GM18520 (cell line): Measurements from ENCODE around the gene WT1.

Experiments
- ATAC-seq: cut with Tn5 transposase; IDR thresholded peaks from one replicate; pipeline ENCODE4 v1.9.1; 2021; ENCODE audit not compliant: unreplicated experiment

Gene WT1

GRCh38 chr11:32425761-32426160 lies 9.6 kb downstream of the WT1 start:
- ATAC-seq, result no peak

- ATAC-seq, result no peak
Measured at GRCh38 chr11:32422545-32422944, 12.8 kb downstream of the WT1 start.

DNA sequence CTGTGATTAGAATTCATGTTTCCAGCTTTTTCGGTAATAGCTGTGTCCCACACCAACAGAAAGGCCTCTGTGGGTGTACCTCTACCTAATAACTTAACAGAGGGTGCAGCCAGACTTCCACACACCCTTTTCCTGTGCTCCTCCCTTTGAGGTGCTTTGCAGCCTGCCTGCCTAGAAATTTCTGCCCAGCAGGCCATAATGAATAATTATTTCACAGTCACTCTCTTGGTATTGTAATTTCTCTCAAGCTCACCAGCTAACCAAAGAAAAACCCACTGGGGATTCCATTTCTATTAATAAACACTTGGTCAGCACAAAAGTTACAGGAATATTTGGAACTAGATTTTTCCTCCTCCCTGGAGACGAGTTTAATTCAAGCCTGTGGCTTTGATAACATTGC lies 13.3 kb downstream of the WT1 start:
- ATAC-seq, result no peak

DNA sequence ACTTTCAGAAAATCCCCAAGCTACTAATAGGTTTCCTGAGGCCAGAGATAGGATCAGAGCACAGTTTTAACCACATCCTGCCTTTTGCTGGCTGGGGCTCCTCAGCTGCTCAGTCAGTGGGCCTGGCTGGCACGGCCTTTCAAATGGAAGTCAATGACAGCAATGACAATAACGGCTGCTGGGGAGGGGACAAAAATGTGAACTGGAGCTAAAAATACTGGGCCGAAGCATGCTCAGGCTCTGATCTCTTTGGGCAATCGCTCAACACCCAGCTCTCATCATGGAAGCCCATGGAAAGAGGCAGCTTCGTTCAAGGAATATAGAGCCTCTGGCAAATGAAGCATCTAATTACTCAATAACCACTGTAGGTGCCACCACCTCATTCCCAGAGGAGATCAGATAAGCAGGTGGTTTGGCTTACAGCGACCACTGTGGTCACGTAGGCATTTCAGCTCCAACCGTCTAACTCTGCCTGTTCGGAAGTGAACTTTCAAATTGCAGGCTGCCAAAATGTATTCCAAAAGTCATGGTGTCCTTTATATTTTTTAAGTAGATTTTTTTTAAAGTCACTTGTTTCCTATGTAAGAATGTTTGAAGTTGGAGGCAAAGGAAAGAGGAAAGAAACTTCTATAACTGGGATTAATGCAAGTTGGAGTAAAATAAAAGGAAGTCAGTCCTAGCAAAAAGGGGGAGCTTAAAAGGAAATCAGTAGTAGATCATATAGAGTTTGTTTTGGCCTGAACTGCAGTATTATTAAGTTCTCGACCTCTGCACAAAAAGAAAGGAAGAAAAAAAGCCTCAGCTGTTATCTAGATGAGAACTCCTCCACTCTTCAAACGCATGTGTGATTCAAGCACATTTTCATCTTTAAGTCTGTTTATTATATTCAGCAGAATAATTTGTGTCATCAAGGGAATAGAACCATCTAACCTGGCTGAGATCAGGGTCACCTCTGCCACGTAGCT lies 14.1 kb downstream of the WT1 start:
- ATAC-seq, result peak; percentile 67

- no peak for ATAC-seq
Measured at GRCh38 chr11:32420139-32420538, 15.2 kb downstream of the WT1 start.

DNA sequence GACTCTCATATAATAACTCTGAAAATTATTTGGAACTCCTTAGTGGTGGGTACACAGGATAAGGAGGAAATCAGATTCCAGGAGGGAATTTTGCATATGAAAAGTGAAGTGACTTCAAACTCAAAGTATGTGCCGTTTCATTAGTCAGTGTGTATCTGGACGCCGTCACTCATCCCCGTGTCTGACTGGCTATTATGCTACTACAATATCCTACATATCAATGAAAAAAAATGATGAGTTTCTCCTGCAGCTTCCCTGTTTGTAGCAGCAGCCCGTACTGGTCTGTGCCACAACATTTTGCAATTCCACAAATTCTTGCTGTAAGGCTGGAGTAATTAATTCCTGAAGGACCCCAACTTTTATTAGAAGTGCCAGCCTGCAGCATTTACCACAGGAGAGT lies 16.5 kb downstream of the WT1 start:
- no peak for ATAC-seq

DNA sequence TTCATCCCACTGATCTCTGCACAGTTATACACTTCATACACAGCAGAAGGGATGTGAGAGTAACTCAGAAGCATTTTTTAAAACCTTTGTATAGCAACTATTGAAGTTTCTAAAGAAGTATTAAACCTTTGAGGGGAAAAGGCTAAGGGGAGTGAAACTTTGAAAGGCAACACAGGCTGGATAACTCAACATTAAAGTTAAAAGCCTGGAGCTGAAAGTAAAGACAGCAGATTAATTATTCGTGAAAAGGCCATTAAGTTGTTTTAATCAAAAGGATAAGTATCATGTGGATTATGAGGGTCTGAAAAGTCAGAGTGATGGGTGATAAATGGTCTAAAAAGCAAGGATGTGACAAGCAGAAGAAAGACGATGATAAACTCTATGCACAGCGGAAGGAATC lies 17.5 kb downstream of the WT1 start:
- ATAC-seq, result no peak

- no peak for ATAC-seq
Measured at GRCh38 chr11:32416301-32416700, 19.0 kb downstream of the WT1 start.

DNA sequence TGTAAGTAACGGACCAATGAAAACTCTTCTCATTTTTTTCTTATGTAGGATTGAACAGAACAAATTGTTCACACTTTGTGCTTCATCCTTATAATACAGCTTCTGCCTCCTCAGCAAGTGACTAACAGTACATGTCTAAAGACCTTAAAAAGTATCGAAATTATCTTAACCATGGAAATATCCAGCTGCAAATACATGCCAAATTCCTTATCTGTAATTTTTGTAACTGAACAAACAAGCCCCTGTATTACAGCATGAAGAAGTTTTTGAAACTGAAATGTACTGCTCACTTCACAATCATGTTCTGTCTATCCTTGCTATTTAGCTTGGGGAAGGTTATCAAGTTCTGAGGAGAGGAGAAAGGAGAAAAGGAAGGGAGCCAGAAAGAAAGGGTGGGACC lies 20.4 kb downstream of the WT1 start:
- ATAC-seq, result no peak

- ATAC-seq, result no peak
Measured at GRCh38 chr11:32411942-32412615, 23.3 kb downstream of the WT1 start.

- no peak for ATAC-seq
Measured at GRCh38 chr11:32405592-32405991, 29.7 kb downstream of the WT1 start.

- ATAC-seq, result no peak
Measured at GRCh38 chr11:32402836-32403235, 32.5 kb downstream of the WT1 start.

DNA sequence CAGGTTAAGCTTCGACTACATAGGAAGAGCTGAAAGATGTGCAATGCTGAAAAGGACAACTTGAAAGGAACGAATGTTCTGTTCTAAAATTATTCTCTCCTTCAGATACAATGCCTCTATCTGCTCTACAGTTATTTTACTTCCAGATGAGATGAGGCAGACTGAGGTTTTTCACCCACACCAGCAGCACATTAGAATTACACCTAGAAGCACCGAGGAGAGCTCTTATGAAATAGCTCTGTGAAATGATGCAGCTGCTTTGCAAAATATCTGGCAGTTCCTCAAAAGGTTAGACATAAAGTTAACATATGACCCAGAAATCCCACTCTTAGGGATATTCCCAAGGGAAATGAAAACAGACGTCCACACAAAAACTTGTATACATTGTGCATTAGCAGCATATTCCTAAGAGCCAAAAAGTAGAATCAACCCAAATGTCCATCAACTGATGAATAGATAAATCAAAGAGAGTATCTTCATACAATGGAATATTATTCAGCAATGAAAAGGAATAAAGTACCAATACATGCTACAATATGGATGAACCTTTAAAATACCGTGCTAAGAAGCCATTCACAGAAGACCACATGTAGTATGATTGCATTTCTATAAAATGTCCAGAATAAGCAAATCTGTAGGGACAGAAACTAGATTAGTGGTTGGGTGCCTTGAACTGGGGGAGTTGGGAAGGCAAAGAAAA lies 34.5 kb downstream of the WT1 start:
- ATAC-seq, result no peak

DNA sequence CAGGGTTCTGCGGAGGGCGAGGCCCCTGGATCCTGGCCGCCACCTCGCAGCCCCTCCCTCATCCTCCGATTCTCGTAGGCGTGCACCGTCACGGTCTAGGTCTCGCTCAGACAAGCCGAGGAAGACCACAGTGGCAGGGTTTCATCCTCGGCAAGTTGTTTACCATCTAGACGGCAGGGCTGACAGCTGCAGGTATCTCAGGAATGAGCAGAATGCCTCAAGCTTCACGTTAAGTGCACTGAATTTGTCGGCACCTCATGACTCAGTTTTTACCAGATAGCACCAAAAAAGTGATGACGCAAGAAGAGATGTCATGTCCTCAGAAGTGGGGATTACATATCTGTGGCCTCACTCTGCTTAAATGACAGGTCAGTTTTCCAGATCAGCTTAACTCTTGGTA lies 35.1 kb downstream of the WT1 start:
- no peak for ATAC-seq

- ATAC-seq, result no peak
Measured at GRCh38 chr11:32396991-32397390, 38.3 kb downstream of the WT1 start.

DNA sequence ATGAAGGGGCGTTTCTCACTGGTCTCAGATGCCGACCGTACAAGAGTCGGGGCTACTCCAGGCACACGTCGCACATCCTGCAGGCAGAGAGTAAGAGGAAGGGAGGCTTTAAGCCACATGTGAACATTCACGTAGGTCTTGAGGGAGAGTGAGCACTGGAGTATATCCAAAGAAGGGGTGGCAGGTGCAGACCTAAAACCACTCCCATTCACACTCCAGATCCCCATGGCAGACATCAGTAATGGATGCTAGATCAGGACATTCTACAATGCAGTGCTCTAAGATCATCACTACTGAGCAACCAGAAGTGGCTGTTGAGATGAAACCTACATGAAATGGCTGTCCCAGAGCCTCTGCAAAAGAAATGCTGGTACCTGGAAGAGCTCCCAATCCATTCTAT lies 39.0 kb downstream of the WT1 start:
- ATAC-seq, result no peak

GRCh38 chr11:32395127-32395526 lies 40.2 kb downstream of the WT1 start:
- no peak for ATAC-seq

- no peak for ATAC-seq
Measured at GRCh38 chr11:32392840-32393239, 42.5 kb downstream of the WT1 start.

DNA sequence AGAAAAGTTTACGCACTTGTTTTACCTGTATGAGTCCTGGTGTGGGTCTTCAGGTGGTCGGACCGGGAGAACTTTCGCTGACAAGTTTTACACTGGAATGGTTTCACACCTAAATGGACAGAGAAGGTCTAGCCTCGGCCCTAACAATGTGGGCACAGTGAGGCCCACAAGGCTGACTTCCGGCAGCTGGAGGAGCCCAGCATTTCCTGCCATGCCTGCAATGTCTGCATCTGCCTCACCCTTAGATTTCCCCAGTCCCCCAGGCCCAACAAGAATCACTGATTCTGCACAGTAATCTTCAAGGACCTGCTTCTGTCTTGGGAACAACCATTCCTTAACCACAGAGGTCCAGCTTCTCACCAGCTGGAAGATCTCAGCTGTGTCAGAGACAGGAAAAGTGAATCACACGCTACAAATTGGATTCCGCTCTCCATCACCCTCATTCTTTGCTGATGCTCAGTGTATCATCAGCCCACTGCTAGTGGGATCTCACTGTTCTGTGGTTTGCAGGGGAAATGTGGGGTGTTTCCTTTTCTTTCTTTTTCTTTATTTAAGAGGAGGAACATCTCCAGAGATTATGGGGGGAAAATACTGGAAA lies 43.3 kb downstream of the WT1 start:
- no peak for ATAC-seq

GRCh38 chr11:32391479-32391878 lies 43.9 kb downstream of the WT1 start:
- no peak for ATAC-seq

- ATAC-seq, result no peak
Measured at GRCh38 chr11:32390712-32391111, 44.6 kb downstream of the WT1 start.
